GM12878 (cell line): ENCODE results near the gene CACNG4. TPM values are rescaled to one million over a fixed set of nuclear protein-coding genes. Genes with fewer than 3 reads are reported as not detected.

Source experiments
- ATAC-seq: fragments of 200-7000 bp; cut with Tn5 transposase; 3 replicates; pipeline ENCODE4 v1.9.1; 2020; ENCODE audit warnings: mild to moderate bottlenecking, moderate library complexity
- BruUV-seq: library from RNA; stranded (reverse); fragments of 400-500 nt; replicated peaks from 2 replicates; lab custom pipeline; 2021; lab: Mats Ljungman, UMichigan
- CTCF ChIA-PET: fragments of 300-600 bp; sonication (Branson Sonifier 250); formaldehyde crosslinking; extraction: SDS; loops from one replicate; lab custom pipeline; 2021; ENCODE audit warnings: inconsistent platforms; lab: Yijun Ruan, JAX
- POLR2A ChIA-PET: fragments of 350-600 bp; formaldehyde crosslinking; extraction: SDS; loops from one replicate; lab custom pipeline; 2021; ENCODE audit warnings: inconsistent platforms; lab: Charles Lee
- RAD21 ChIA-PET: fragments of 300-600 bp; sonication (Branson Sonifier 250); formaldehyde crosslinking; loops from one replicate; lab custom pipeline; 2023; ENCODE audit warnings: antibody characterized with exemption; ENCODE audit not compliant: unreplicated experiment; lab: Charles Lee
- SMC1A ChIA-PET: fragments of 300-600 bp; sonication (Branson Sonifier 250); formaldehyde crosslinking; loops from one replicate; lab custom pipeline; 2023; ENCODE audit not compliant: unreplicated experiment, uncharacterized antibody; lab: Charles Lee
- DNase-seq: peaks from one replicate; pipeline ENCODE4 v3.0.0-alpha.2; 2011; ENCODE audit warnings: low read depth, low spot score
- FAIRE-seq: peaks from 3 replicates; lab custom pipeline; 2011; peaks lifted over from hg19 to GRCh38; lab: Jason Lieb, UNC
- H2AFZ ChIP-seq: 2 replicates; pipeline ENCODE4 v1.6.0; 2011; ENCODE audit warnings: low read depth, low read length, control low read depth; ENCODE audit not compliant: control insufficient read depth
- H3K27ac ChIP-seq: 2 replicates; pipeline ENCODE4 v1.5.1; 2011; ENCODE audit warnings: control low read depth; ENCODE audit not compliant: control insufficient read depth, insufficient read depth
- H3K27me3 ChIP-seq, 2 experiments: replicated peaks in 1 of 2; 2 replicates each; pipeline versions ENCODE4 v1.6.0 to v1.6.1; 2011; ENCODE audit warnings: low read length in 1 of 2; ENCODE audit not compliant: control insufficient read depth in 2 of 2, insufficient read depth in 2 of 2
- H3K36me3 ChIP-seq, 2 experiments: 2 replicates each; pipeline ENCODE4 v1.5.1; 2011; ENCODE audit warnings: low read length in 1 of 2; ENCODE audit not compliant: control insufficient read depth in 2 of 2, insufficient read depth in 2 of 2
- H3K4me1 ChIP-seq: 2 replicates; pipeline ENCODE4 v1.6.1; 2011; ENCODE audit warnings: mild to moderate bottlenecking, low read length, moderate library complexity, mixed read lengths; ENCODE audit not compliant: control insufficient read depth, insufficient read depth
- H3K4me2 ChIP-seq: 2 replicates; pipeline ENCODE4 v1.6.0; 2011; ENCODE audit warnings: control low read depth; ENCODE audit not compliant: control insufficient read depth, insufficient read depth
- H3K4me3 ChIP-seq: fragments of 200-600 bp; sonication (generic); 2 replicates; pipeline ENCODE4 v1.5.1; 2016
- H3K79me2 ChIP-seq: 2 replicates; pipeline ENCODE4 v1.6.0; 2011; ENCODE audit warnings: low read length; ENCODE audit not compliant: control insufficient read depth, insufficient read depth
- H3K9ac ChIP-seq: 2 replicates; pipeline ENCODE4 v1.8.0; 2011; ENCODE audit warnings: low read length, control low read depth, mixed read lengths; ENCODE audit not compliant: control insufficient read depth, insufficient read depth
- H3K9me3 ChIP-seq: replicated peaks from 3 replicates; pipeline ENCODE4 v1.5.1; 2011; ENCODE audit warnings: mild to moderate bottlenecking, low read length; ENCODE audit not compliant: control insufficient read depth, insufficient read depth
- H4K20me1 ChIP-seq: 2 replicates; pipeline ENCODE4 v1.6.0; 2011; ENCODE audit not compliant: control insufficient read depth, insufficient read depth
- BMI1 ChIP-seq: fragments of 450-650 bp; IDR thresholded peaks from 2 replicates; pipeline ENCODE4 v1.6.1; 2016; ENCODE audit warnings: mild to moderate bottlenecking, moderate library complexity, borderline replicate concordance
- IKZF2 ChIP-seq, 2 experiments: fragments of 450-650 bp; IDR thresholded peaks; 2 replicates each; pipeline ENCODE4 v1.6.1; 2017; ENCODE audit warnings: mild to moderate bottlenecking in 2 of 2, moderate library complexity in 2 of 2
- KDM1A ChIP-seq: fragments of 200-600 bp; sonication (generic); IDR thresholded peaks from 2 replicates; pipeline ENCODE4 v1.6.1; 2016; ENCODE audit warnings: borderline replicate concordance
- NFYB ChIP-seq: IDR thresholded peaks from 2 replicates; pipeline ENCODE4 v1.6.1; 2011; ENCODE audit warnings: low read depth, mild to moderate bottlenecking, low read length, improper control_type of control experiment, moderate library complexity; ENCODE audit not compliant: insufficient read depth
- NRF1 ChIP-seq: conservative IDR thresholded peaks from 2 replicates; pipeline ENCODE4 v1.6.1; 2011; ENCODE audit warnings: mild to moderate bottlenecking, low read depth, low read length, improper control_type of control experiment
- PAX8 ChIP-seq: fragments of 450-650 bp; IDR thresholded peaks from 2 replicates; pipeline ENCODE4 v1.6.1; 2017; ENCODE audit warnings: mild to moderate bottlenecking, moderate library complexity
- RAD21 ChIP-seq: IDR thresholded peaks from 2 replicates; pipeline ENCODE4 v1.6.1; 2011; ENCODE audit warnings: mild to moderate bottlenecking, low read depth, low read length, moderate library complexity; ENCODE audit not compliant: insufficient read depth
- RELA ChIP-seq: fragments of 450-650 bp; IDR thresholded peaks from 2 replicates; pipeline ENCODE4 v1.8.0; 2014; ENCODE audit warnings: borderline replicate concordance; ENCODE audit not compliant: partially characterized antibody
- SMAD5 ChIP-seq: IDR thresholded peaks from 2 replicates; pipeline ENCODE4 v1.6.1; 2016; ENCODE audit warnings: antibody characterized with exemption, low read depth
- SREBF1 ChIP-seq: IDR thresholded peaks from 2 replicates; pipeline ENCODE4 v1.6.1; 2012; ENCODE audit warnings: mild to moderate bottlenecking, low read length
- SUPT20H ChIP-seq: IDR thresholded peaks from 2 replicates; pipeline ENCODE4 v1.6.1; 2011; ENCODE audit warnings: low read depth, mild to moderate bottlenecking, low read length, moderate library complexity, borderline replicate concordance; ENCODE audit not compliant: control insufficient read depth
- TBL1XR1 ChIP-seq: IDR thresholded peaks from 2 replicates; pipeline ENCODE4 v1.6.1; 2012; ENCODE audit warnings: low read depth, low read length, improper control_type of control experiment
- WGBS: methylation state at CpG from one replicate; pipeline ENCODE4 v1.1.6; 2016; ENCODE audit warnings: low lambda C conversion rate; ENCODE audit not compliant: insufficient replicate concordance, insufficient coverage; ENCODE audit errors: missing lambda C conversion rate; 5-methylcytosine and 5-hydroxymethylcytosine counted together
- in situ Hi-C: fragments of 300-500 bp; cut with MboI; formaldehyde crosslinking; loops from 9 replicates; pipeline ENCODE4 v1.14.3; 2018; ENCODE audit warnings: mixed read lengths
- intact Hi-C: fragments of 100-400 bp; cut with micrococcal nuclease; formaldehyde crosslinking; loops from one replicate; pipeline ENCODE4 v1.14.2; 2022; ENCODE audit not compliant: unreplicated experiment
- polyA plus RNA-seq, 11 experiments: library from polyadenylated mRNA; depleted of rRNA in 4 of 11; unstranded in 6 of 11; stranded (reverse) in 5 of 11; fragments of >200 nt; fragmentation: Nextera tagmentation in 4 of 11; fragmentation: Illumina TruSeq in 1 of 11; extraction: Ambion mirVana in 4 of 11; extraction: Trizol in 1 of 11; gene quantifications; 1 replicate in 1 of 11; 2 replicates in 10 of 11; pipeline versions ENCODE4 v1.2.1 to v1.2.3, GENCODE V29; 2011 to 2016; ENCODE audit warnings: inconsistent platforms in 2 of 11, missing spikeins in 2 of 11, low read depth in 1 of 11
- total RNA-seq, 4 experiments: library from RNA; depleted of rRNA in 3 of 4; stranded (reverse); fragments of >200 nt in 3 of 4; fragmentation: Illumina TruSeq in 1 of 4; extraction: Trizol in 1 of 4; gene quantifications; 2 replicates each; pipeline versions ENCODE4 v1.2.1 to v1.2.3, GENCODE V29; 2013 to 2021
- TF ChIP-seq, protein P1 (sequence below): IDR thresholded peaks from 2 replicates; pipeline ENCODE4 v1.6.1; 2012; ENCODE audit warnings: low read length, inconsistent platforms

CACNG4 gene
- total and polyA plus RNA-seq, 10 of the 15 experiments (the other 5 are each of a cell fraction or from before 2014, with no cell fraction given): 0.08 TPM; not detected in 8

DNA sequence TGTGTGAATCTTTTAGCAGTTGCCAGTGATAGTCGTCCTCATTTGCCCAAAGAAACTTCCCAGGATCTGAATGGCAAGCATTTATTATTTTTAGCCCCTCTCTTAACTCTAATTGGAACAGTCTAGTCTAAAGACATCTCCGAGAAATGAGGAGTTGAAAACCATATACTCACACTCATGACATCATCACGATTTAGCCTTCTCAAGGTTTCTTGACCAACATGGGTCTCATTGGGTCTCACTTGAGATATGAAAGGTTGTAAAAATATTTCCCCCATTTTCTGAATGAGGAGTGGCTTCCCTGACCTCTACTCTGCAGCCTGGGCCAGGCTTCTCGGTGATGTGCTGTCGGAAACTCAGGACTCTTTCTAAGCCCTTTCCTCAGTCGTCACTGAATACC lies 42.8 kb downstream of the CACNG4 start:
- 45% methylated on average over 6 of the region's 6 CpGs for WGBS
- TF ChIP-seq NRF1: no peak
- intact Hi-C loops: no loop called here
- FAIRE-seq: no peak
- H3K27ac ChIP-seq: no peak overlapping the region
- no TSS peak for BruUV-seq
- H3K27me3 ChIP-seq: peaks cover 0 to 4% of the 10 kb centered on the region in 2 experiments; a peak in 1 of 4 replicates
- ChIA-PET POLR2A (no interaction called here), CTCF (no interaction called here), RAD21 (no interaction called here), SMC1A (interaction anchor here (0.7 kb wide), 1 partner anchor 38 kb away, joined by 3 read pairs; no protein-coding TSS in a partner anchor)
- H2AFZ ChIP-seq: no peak overlapping the region
- no peak overlapping the region for H3K4me2 ChIP-seq
- peaks cover 8% of the 10 kb centered on the region for H3K4me1 ChIP-seq
- ATAC-seq: no peak
- no peaks in the 10 kb centered on the region for H3K79me2 ChIP-seq
- in situ Hi-C loops: no loop called here
- no peaks in the 10 kb centered on the region for H3K36me3 ChIP-seq
- no peak for DNase-seq
- H3K4me3 ChIP-seq: no peak overlapping the region
- H3K9ac ChIP-seq: no peak overlapping the region
- no peaks in the 10 kb centered on the region for H4K20me1 ChIP-seq
- H3K9me3 ChIP-seq: no peaks in the 10 kb centered on the region

DNA sequence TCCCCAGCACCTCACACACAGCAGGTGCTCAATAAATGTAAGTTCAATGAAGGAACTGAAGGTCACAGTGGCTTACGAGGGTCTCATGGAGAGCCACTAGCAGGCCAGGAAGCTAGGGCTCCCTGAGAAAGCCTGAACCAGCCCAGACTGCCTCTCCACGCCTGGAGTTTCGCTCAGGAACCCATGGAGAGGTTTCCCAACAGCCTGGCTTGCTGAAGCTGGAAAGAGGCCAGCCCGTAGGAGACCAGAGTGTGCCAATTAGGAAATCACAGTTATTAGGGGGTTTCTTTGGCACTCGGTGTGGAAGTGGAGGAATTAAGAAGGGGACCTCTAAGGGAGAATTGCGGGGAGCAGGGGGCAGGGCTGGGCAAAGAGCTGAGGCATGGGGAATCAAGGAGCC lies 43.6 kb downstream of the CACNG4 start:
- H3K9me3 ChIP-seq: no peaks in the 10 kb centered on the region
- ChIA-PET SMC1A (interaction anchor here (0.7 kb wide), 1 partner anchor 37 kb away, joined by 3 read pairs; no protein-coding TSS in a partner anchor), RAD21 (no interaction called here), POLR2A (no interaction called here), CTCF (no interaction called here)
- no peaks in the 10 kb centered on the region for H3K79me2 ChIP-seq
- in situ Hi-C loops: no loop called here
- no peak overlapping the region for H3K27ac ChIP-seq
- FAIRE-seq: no peak
- no TSS peak for BruUV-seq
- peaks cover 8% of the 10 kb centered on the region for H3K4me1 ChIP-seq
- no peak overlapping the region for H3K4me2 ChIP-seq
- H4K20me1 ChIP-seq: no peaks in the 10 kb centered on the region
- intact Hi-C loops: no loop called here
- no peak overlapping the region for H2AFZ ChIP-seq
- peaks cover 0 to 4% of the 10 kb centered on the region in 2 experiments; a peak in 1 of 4 replicates for H3K27me3 ChIP-seq
- no peak overlapping the region for H3K4me3 ChIP-seq
- TF ChIP-seq RAD21: no peak
- no peak for TF ChIP-seq TBL1XR1
- no peak for TF ChIP-seq KDM1A
- no peak for TF ChIP-seq SMAD5
- TF ChIP-seq, protein P1, sequence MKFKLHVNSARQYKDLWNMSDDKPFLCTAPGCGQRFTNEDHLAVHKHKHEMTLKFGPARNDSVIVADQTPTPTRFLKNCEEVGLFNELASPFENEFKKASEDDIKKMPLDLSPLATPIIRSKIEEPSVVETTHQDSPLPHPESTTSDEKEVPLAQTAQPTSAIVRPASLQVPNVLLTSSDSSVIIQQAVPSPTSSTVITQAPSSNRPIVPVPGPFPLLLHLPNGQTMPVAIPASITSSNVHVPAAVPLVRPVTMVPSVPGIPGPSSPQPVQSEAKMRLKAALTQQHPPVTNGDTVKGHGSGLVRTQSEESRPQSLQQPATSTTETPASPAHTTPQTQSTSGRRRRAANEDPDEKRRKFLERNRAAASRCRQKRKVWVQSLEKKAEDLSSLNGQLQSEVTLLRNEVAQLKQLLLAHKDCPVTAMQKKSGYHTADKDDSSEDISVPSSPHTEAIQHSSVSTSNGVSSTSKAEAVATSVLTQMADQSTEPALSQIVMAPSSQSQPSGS: no peak
- no peak for TF ChIP-seq PAX8
- TF ChIP-seq IKZF2 (IDR thresholded peaks at IDR 0.05): no peak
- no peak for TF ChIP-seq BMI1
- no peak for TF ChIP-seq SREBF1
- no peak for TF ChIP-seq RELA
- TF ChIP-seq NFYB: no peak
- TF ChIP-seq SUPT20H: no peak
- H3K36me3 ChIP-seq: no peaks in the 10 kb centered on the region
- no peak overlapping the region for H3K9ac ChIP-seq
- 17% methylated on average over 6 of the region's 6 CpGs for WGBS
- ATAC-seq: no peak
- DNase-seq: no peak
